Epidermal melanocyte (primary cell): Measurements from ENCODE around the gene DAB2IP.

ENCODE experiments used
- DNase-seq: peaks from one replicate; pipeline ENCODE4 v3.0.0; 2011; ENCODE audit warnings: low spot score; ENCODE audit not compliant: insufficient read length

The DAB2IP gene

DNA sequence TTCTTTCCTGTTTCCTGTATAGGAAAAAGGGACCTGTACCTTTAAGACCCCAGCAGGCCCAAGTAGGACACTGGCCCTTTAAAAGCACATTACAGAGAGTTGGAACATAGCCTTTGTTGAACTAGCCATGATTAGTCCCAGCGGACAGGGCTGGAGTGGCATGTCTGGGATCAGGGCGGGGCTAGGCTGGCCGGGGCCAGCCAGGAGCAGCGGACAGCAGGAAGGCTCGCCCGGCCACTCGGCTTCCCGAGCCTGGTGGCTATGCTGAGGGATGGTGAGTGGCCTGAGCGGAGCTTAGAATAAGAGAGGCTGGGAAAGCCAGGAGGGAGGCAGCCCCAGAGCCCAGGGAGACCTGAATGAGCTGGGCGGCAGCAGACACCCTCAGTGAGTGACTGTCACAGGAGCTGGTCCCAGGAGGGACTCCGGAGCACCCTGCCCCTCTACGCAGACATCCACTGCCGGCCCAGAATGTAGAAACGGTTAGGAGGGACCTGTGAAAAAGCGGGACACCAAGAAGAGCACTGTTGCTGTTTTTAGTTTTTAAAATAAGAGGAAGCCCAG, 92.1 kb downstream of the DAB2IP start:
- DNase-seq: peak; percentile 97

DNA sequence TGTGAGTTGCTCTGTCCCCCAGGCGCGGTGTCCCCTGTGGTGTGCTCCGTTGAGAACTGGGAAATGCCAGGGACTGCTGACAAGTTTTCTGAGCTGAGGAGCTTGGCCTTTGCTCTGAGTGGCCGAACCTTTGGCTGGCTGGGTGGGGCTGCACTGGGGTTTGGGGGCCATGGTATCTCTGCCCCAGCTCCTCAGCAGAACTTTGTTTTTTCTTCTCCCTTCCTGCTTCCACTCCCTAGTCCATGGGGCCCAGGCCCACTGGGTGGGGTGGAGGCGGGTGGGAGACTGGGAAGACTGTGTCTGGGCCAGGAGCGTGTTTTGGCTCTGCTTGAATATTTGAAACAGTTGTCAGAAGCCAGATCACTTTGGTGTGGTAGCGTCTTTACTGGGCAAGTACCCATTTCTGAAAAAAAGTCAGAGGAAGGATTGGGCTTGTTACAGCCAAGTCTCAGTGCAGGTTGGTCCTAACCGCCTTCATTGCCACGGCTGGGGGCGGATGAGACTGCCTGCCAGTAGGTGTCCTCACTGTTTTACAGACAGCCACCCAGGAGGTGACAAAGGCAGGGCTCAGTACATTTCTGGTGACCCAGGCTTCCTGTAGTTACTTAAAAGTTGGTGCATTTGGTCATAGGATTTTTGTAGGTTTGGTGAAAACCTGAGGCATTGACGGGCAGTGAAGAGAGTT, 92.7 kb downstream of the DAB2IP start:
- DNase-seq: no peak

DNA sequence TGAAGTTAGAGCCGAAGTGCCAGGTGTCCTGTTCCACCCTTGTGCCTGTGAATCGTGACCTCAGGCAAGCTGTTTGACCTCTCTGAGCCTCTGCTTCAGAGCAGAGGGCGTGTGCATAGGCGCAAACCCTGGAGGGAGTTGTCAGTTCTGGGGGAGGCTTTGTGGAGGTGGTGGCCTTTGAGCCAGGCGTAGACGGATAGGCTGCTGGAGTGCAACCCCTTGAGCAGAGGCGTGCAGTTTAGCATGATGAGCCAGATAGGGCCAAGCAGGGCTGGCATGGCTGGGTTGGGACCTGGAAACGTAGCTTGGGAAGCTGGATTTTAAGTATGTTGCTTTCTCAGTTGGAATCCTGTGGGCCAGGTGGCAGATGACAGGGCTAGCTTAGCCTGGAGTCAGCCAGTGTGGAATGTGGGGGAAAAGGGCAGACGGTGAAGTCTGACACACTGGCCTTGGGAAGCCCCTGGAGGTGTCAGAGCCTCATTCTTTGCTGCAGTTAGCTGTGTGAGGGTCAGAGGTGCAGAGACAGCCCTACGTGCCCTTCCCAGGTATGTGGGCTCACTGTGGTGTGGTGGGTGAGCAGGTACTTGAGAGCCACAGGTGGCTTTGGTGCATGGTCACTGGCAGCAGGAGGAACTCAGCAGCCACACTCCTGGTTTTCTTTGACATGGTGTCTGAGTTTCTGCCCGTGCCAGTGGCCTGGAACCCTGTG, 93.4 kb downstream of the DAB2IP start:
- DNase-seq: no peak

DNA sequence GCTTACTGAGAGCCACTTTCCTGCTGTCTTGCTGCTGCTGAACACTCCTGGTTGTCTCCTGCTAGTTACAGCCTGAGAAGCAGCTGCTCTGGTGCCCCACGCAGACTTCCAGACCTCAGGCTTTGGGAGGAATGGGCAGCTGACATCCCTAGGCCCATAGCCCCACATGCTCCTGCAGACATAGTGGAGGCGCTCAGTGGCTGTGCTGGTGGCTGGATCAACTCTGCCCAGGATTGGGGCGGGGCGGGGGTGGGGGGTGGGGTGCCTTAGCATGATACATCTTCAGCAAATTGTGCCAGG, 93.9 kb downstream of the DAB2IP start:
- DNase-seq: no peak

DNA sequence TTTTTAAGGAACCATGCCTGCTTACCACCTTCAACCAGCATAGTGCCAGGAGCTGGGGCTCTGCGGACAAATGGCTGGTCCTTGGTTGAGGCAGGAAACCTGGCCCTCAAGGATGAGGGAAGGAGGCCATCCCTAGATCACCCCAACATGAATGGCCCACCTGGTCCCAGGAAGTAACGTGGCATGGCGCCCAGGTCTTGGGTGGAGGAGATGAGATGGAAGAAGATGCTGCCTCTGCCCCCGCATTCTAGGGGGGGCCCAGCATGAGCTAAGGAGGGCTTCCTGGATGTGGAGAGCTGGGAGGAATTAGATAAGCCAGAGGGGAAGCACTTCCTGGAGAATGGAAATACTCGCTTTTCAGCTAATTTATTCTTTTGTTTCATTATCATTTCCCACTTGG, 95.0 kb downstream of the DAB2IP start:
- no peak for DNase-seq

DNA sequence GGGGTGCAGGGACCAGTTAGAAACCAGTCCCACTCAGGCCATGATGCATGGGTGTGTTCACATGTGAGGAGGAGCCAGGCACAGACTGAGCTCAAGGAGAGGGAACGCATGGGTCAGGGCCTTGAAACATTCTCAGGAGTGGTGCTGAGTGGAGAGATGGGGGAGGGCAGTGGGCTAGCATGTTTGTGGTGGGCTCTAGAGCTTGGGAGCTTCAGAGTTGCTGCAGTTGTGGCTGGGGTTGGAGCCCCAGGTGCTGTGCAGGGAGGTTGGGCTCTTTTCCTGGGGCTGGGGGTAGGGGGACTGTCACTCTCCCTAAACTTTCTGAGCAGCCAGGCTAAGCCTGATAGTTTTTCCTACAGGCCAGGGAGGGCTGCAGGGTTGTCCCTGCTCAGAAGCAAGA, 95.4 kb downstream of the DAB2IP start:
- no peak for DNase-seq

DNA sequence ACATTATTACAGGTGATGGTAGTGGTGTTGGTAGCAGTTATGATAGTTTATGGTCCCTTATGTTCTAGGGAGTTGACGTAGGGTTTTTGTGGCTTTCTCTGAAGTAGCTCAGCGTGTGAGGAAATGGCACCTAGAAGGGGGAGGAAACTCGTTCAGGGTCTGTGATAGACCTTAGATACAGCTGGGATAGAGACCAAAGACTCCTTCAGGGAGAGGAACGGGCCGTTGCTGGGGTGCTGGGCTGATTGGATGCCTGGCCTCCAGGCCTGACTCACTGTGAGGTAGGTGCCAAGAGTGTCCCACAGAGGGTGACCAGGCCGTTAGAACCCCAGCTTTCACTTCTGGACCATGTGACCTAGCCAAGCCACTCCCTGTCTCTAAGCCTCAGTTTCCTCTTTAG, 96.6 kb downstream of the DAB2IP start:
- DNase-seq: no peak

DNA sequence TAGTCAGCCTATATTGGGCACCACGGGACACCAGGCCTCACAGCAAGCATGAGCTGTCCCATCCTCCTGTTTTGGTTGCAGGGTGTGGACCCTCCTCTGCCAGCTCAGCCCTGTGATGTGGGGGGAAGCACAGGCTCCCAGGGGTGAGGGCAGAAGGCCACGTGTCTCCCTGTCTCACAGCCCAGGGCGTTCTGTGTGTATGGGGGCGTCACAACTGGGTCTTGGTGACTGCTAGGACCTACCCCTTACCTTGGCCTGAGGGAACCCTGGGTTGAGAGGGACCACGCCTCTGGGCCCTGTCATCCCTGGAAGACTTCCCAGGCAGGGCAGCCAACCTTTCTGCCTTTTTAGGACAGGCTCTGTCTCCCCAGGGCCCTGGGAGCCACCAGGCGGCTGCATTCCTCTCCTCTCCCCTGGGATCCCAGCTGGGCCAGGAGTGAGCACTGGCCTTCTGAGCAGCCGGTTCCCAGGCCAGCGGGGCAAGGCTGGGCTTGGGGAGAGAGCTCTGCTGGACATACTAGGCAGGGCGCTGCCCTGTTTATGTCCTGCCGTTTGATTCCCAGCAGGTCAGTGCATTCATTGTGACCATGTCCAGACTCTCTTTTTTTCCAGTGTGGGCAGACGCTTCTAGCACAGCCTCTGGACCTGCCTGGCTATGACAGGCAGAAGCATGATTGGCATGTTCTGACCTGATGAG, 97.4 kb downstream of the DAB2IP start:
- DNase-seq: no peak

DNA sequence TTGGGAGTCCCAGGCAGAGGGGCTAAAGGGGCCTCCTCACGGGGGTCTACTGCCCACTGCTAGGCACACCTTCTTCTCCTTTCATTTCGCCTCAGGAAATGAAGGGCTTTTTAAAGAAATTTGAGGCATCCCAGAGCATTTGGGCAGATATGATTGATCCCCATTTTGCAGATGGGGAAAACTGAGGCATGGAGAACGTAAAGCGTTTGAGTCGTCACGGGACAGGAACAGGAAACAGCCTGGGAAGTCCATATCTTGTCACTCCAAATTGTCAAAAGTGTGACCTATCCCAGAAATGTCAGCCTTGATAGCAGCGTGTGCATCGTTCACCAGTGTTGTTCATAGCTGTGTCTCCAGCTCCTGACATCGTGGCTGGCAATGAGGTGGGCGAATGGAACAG, 98.2 kb downstream of the DAB2IP start:
- no peak for DNase-seq

DNA sequence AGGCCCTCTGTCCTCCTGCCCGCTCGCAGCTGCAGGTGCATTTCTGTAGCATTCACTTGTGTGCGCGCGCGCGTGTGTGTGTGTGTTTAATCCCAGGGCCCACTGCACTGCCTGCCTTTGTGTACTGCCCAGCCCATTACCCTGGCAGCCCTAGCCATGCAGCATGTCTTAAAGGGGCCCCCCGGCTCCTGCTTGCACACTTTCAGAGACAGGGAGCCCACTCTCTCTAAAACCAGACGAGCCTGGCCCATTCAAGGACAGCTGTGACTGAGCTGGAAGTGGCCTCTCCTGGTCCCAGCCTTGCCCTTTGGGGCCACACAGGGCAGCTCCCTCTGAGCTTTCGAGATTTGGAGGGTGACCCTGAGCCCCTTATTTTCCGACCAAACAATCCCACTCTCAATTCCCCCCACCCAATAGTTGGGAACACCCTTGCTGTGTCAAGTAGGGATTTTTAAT, 98.9 kb downstream of the DAB2IP start:
- DNase-seq: no peak

DNA sequence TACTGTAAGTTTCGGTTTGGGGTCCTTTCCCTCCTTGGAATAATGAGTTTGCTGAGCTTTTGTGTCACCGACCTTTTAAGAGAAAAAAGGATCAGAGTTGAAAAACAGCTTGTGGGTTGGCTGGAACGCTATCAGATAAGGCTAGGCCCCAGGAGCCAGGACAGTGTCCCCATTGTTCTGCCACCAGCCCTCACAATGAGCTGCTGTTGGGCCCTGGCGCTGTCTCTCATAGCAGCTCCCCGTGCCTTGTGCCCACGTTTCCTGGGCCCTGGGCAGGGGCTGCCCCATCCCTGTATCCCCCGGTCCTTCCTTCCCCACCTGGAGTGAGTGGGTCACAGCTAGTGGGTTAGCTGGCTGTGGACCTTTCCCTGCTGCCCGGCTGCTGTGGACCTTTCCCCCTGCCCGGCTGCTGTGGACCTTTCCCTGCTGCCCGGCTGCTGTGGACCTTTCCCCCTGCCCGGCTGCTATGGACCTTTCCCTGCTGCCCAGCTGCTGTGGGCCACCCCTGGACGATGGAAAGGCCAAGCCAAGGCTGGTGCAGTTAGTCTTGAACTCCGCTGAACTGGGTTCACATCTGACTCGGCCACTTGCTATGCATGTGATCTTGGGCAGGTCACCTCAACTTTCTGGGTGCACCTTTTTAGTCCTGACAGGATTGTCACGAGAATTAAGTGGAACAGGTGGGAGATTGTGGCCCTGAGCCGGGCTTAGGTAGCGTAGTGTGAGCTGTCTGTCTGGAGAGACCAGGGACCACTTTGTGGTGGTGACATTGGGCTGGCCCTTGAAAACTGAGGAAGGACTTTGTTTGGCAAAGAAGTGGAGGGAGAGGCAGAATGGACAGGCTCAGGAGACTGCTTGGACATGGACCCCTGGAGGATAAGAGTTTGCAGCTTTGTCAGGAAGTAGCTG, 99.5 kb downstream of the DAB2IP start:
- peak; percentile 37 for DNase-seq

DNA sequence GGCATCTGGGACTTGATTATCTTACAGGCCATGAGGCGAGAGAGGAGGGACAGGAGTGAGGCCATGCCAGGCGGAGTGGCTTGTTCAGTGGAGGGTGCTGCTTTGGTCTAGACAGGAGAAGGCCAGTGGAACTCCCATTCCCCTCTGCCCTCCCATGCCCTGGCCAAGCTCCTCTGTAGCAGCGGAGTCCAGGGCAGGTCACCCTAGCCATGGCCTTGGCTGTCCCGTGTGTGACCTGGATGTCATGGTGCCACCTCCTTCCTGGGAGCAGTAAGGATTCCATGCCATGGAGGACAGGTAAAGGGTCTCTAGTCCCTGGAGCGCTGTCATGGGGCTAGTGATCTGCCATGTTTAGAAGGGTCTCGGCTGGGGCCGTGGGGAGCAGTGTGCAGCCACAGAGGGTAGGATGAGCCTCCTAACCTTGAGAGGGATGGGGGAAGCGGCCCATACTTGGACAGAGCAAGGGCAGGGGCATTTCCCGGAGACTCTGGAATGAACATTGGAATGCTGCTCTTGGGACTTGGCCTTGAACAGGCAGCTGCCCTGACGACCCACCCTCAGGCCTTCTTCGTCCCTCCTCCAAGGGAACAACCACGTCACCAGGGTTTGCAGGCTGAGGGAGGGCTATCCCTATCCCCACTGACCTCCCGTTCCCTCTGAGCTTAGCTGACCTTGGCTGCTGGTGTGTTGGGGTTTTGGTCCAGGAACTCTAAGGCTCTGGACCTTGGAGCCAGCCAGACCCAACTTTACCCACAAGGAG, 100.4 kb downstream of the DAB2IP start:
- no peak for DNase-seq

DNA sequence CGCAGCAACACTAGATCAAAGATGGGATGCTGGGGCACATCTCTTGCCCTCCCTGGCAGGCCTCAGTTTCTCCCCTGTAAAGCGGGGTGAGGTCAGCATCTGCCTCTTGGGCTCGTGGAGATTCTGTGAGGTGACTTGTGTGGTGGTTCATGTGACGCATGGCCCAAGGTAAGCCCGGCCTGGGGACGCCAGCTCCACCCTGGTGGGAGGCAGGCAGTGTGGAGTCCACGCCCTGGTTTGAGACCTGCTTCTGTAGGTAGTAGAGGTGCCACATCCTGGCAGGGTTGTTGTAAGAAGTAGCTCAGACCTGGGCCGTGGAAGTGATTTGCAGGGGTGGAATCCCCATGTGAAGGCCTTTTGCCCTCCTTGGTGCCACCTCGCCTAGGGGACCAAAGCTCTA, 101.5 kb downstream of the DAB2IP start:
- DNase-seq: no peak

DNA sequence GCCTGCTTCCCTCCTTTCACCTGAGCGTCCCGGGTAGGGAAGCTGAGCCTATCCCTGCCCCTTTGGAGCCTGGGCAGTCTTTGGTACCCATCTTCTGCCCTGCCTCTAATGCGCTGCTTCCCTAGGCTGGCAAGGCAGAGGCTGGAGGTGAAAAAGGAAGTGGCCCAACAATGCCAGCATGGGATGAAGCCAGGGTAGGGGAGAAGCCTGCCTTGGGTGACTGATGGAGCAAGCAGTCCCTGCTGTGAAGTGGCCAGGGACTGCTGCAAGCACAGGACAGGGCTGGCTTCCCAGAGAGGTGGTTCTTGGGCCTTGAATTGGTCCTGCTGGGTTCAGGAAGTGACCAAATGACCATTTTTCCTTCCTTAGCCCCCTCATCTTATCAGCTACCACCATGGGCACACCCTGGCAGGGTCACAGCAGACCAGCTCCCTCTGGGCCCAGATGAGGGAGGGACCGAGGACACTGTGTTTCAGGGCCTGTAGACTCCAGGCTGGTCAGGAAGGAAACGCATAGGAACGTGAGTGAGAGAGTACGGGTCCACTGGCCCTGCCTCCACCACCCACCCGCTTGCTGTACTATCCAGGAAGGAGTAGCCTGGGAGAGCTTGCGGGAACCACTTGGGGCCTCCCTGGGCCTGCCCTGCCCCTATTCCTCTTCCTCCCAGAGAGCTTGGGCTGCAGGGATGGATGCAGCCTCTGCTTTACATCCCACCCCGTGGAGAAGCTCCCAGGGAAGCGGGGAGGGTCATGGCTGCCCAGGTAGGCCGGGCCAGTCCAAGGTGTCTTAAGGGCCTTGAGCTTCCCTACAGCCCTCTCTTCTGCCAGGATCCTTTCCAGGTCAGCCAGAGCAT, 102.6 kb downstream of the DAB2IP start:
- no peak for DNase-seq

DNA sequence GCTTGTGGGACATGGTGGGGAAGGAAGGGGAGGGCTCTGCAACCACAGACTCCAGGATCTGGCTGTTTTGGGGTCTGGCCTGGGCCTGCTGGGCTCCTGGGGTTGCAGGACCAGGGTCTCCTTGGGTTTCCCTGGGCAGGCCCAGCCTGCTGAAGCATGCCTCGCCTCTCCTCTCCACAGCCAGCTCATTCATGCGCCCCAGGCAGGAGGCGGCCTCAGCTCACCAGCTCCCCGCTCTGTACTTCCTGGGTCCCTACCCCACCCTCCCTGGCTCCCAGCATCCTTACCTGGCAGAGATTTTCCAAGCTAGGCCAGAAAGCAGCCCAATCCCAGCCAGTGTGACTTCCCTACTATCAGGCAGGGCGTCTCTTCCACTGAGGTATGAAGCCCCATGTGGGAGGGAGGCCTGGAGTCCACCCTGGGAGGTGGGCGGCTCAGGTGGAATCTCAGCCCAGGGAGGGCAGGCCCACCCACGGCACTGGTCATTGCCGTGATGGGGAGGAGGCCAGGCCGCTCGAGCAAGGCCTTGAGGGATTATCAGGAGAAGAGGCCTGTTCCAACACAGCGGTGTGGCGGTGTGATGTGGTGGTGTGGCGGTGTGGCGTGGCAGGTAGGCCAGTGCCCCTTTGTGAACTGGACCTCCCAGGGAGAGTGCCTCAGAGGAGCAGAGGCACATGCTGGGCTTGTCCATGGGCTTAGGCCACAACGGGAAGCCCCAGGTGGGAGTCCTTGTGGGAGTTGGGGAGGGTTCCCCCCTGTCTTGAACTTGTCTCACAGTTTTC, 103.4 kb downstream of the DAB2IP start:
- DNase-seq: no peak

DNA sequence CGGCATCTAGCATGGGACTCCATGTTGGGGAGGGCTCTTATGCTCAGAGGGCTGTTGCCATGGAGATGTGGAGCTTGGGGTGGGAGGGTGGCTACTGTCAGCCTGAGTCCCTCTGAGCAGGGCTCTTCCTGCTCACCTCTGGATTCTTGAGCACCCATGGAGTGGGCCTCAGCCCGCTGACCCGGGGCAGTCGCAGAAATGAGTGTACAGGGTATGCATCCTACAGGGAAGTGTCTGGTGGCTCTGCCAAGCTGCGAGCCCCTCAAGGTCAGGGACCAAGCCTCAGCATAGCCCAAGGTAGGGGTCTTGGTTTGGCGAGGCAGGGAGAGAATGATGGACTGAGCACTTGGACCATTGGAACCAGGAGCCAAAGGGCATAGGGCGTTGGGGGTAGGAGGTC, 104.1 kb downstream of the DAB2IP start:
- no peak for DNase-seq

DNA sequence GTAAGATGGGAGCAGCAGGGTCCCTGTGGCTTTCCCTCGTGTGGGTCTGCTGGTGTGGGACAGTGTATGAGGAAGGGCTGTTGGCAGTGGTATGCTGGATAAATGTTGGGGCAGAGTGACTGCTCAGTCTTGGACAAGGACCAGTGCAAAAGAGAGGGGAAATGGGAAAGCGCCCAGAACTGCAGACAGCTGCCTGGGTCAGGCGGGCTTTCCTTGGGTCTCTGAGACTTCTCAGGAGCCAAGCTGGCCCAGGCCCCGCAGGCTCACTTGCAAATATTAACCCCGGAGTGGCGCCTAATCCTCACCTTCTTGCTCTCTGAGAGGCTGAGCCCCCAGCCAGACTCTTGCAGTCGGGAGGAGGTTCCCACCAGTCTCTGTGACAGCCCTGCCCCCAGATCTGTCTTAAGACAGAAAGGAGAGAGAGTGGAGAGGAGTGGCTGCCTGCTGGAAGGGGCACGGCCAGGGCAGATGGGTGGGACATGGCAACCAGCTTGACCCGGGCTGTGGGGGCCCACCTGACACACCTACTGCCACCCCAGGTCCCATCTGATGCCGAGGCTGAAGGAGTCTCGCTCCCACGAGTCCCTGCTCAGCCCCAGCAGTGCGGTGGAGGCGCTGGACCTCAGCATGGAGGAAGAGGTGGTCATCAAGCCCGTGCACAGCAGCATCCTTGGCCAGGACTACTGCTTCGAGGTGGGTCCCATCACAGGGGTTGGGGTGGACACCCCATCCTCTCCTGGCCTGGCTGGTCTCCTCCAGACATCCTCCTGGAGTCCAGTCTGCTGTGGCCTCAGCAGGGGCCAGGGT, 105.2 kb downstream of the DAB2IP start:
- no peak for DNase-seq

DNA sequence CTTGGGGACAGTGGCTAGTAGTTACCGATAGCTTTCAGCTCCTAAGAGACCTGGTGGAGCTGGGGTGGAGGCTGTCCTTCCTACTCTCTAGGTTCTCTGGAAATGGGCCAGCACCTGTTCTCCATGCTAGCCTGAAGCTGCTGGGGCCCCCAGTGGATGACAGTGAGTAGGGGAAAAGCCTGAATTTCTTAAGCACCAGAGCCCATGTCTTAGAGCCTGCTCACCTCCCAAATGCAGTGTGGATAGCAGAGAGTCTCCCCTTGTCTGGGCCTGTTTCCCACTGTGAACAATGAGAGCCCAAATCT, 105.8 kb downstream of the DAB2IP start:
- DNase-seq: no peak
